NCI-H1417 (cell line): ENCODE data around the gene GCN1.

Experiments
- DNase-seq, 3 experiments: peaks; one replicate each; lab custom pipeline; 2025; lab: John Stamatoyannopoulos, UW

GCN1 gene

GRCh38 chr12:120229071-120229486, 34.6 kb upstream of the GCN1 start:
- peak in 2 of 3 experiments; percentile 17 to 29 for DNase-seq

GRCh38 chr12:120228291-120229070, 34.0 kb upstream of the GCN1 start:
- peak; percentile 75 to 89 (median 86) for DNase-seq

DNA sequence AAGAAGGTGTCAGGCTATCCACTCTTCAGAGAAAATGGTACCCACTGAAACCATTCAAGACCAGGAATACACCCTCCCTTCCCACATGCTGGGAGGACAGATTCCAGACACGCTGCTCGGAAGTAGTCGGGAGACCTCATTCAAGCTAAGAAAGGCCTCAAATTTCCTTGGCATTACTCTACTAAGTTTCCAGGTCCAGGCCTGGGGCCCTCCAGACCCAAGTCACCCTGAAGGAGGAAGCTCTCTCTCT, 33.5 kb upstream of the GCN1 start:
- DNase-seq = no peak

GRCh38 chr12:120227233-120228040, 32.9 kb upstream of the GCN1 start:
- DNase-seq = peak in 2 of 3 experiments; percentile 14 to 55

DNA sequence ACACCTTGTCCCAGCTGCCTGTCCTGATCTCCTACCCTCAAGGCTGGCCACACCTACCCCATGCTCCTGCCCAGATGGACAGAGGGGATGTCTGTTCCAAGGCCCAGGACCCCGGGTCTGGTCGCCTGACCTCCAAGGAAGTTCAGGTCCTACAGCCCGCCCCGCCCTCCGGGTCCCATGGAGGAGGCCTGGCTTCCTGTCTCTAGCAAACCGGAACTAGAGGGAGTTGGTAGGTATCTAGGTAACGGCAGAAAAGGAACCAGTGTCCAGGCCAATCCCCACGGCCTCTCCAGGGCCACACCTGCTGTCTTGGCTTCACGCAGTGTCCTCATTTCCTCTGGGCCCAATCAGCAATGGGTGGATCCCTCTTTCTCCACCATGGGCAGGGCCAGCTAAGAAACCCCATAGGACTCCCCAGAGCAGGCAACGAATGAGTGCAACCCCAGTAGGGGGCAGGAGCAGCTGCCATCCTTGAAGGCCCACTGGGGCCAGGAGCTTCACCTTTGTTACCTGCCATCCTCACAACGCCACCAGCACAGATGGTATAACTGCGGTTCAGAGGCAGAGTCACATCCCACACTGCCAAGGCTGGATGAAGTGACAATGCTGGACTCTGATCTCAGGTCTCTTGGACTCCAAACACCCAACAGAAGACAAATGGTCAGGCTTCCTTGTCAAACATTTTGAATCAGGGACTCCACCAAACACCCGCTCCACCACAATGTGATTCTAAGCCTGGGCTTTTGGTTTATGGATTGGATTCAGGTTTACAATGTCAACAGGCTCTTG, 31.5 kb upstream of the GCN1 start:
- DNase-seq = no peak

DNA sequence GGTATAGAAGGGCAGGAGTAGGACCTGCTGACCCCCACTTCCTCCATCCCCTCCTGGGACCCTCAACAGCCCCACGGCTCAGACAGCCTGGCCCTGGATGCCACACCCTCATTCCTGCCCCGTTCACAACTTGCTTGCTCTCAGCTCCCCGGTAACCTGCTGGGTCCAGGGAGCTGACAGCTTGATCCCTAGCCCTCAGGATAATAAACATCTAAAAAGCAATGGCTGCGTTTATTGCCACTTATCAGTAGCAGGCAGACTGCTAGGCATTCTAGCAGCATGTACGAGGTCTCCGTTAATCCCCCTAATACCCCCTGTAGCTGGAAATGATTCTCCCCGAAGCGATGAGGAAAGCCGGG, 30.7 kb upstream of the GCN1 start:
- peak in 1 of 3 experiments; percentile 62 for DNase-seq

GRCh38 chr12:120224304-120225199, 30.0 kb upstream of the GCN1 start:
- peak; percentile 59 to 79 (median 72) for DNase-seq

GRCh38 chr12:120223458-120224303, 29.2 kb upstream of the GCN1 start:
- DNase-seq = no peak

DNA sequence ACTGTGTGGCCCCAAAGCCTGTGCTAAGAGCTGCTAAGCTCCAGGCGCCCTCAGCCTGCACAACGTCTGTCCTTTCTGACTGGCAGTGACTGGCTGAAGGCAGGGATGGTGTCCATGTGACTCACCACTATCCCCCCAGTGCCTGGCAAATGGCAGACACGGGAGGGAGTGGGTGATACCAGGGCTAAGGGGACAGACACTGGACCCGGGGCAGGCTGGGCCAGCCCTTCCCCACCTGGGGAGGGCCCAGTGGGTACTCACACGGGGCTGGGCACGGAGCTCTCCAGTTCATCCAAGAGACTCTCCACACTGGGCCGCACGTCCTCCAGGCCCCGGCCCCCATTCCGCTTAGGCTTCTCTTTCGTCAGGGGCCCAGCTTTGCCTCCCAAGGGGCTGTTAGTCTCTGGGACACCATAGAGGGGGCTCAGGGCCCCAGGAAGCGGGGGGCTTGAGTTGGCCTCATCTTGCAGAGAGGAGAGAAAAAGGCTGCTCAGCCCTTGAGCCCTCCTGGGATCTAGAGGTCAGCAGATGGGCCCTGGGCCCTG, 27.8 kb upstream of the GCN1 start:
- no peak for DNase-seq

DNA sequence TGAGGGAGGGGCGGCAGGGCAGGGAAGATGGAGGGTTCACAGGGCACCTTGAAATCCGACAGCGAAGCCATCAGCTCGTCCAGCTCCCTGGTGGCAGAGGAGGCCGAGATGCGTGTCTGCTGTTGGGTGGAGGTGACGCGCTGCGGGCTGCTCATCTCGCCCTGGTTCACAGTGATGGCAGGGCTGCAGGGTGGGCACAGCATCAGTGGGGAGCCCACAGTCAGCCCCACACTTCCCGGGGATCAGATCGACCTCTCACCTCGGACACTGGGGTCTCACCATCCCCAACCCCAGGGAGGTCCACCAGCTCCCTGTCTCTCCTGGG, 27.0 kb upstream of the GCN1 start:
- DNase-seq = no peak

- no peak for DNase-seq
These were observed 26.5 kb upstream of the GCN1 start for GRCh38 chr12:120220838-120221575.

- DNase-seq = no peak
These were observed 24.4 kb upstream of the GCN1 start for GRCh38 chr12:120218680-120219606.

DNA sequence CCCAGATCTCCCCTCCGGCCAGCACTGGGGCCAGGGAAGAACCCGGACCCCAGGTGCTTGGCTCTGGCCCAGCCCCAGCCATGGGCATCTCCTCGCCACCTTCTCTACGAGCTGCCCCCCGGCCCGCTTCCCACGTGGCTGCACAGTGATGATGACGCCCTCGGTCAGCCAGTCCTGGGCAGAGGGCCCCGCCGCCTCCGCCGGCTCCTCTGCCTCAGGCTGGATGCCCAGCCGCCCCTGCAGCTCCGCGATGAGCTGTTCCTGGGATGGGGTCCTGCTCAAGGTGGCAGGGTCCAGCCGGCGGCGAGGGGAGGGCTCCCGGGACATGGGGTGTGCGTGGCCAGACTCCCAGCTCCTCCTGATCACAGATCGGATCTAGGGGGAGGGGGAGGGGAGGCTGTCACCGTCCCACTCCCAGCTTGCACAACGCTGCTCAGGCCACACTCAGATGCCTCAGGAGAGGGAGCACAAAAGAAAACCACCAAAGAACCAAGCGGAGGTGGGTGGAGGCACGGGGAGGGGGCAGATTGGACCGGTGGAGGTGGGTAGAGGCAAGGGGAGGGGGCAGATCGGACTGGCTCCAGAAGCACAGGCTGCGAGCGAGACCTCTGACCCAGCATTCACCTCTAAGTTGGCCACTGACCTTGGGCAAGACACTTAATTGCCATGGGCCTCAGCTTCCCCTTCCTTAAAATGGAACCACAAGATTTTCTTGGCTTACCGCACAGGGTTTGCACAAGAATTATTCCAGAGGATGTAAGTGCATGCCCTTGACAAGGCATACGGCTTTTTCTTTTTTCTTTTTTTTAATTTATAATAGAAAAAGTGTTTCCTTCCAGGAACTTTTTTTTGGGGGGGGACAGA, 22.5 kb upstream of the GCN1 start:
- DNase-seq = no peak

DNA sequence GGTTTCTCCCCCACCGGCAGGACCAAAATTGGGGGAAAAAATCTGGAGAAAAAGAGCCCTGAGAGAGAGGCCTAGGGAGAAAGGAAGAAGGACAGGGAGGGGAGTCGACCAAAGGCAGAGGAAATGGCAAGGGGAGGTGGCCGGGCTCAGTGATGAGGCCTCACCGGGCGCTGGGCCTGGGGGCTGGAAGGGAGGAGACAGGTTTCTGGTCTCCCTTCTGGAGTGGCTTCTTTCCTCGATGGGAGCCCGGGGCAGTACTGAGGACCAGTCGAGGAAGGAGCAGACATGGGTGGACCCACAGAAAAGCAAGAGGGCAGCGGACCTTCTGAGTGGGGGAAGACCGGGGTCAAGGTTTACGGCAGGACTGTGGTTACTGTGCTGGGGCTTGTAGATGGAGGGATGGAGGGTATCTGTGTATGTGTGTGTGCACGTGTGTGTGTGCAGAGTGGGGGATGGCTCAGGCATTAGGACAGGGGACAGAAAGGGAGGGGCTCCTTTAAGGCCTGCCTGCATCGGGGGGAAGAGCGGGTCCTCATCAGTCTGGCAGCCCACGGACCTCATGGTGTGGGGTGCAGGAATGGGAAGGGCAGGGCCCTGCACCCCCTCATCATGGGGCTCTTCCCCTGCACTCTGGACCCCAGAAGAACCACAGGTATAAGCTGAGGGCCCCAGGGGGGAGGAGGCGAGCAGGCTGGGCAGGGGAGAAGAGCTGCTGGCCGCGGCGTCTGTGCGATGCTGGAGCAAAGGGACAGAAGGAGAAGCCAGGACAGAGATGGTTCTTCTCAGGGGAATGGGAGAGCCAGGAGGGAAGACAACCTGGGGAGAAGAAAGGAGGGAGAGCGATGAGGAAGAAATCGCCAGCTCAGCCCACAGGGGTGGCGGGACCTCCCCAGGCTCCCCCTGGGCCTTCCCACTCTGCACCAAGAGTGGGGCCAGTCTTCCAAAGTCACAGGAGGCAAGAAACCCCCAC, 21.5 kb upstream of the GCN1 start:
- DNase-seq = no peak

DNA sequence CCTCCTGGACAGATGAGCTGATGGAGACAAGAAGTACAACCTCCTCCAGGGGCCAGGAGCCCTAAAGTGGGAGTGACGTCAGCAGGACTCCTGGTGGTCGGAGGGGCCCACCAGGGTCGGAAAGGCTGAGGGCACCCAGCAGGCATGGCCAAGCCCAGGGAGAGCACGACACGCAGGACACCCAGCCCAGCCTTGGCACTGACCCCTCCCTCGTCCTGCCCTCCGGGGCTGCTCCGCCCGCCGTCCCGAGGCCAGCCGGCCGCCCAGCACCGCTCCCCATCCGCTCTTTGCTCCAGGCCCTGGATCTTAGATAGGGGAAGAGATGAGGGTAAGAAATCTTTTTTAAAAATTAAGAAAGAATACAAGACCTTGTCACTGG, 20.8 kb upstream of the GCN1 start:
- DNase-seq = no peak

- no peak for DNase-seq
These were observed 20.3 kb upstream of the GCN1 start for GRCh38 chr12:120214626-120215356.
